ENCODE data around the gene STOML3. TPM values are rescaled to one million over a fixed set of nuclear protein-coding genes. Genes with fewer than 3 reads are reported as not detected.
A peak's percentile ranks its signal among the peaks of the same experiment; 100 is the strongest.
"Not testable (repeated sequence)": the region's sequence is repeated elsewhere in the genome, so short reads cannot be mapped to it uniquely, and the experiment has no call there.

Gene STOML3
- total RNA-seq, 4 donors from 2014 or later, result not detected

DNA sequence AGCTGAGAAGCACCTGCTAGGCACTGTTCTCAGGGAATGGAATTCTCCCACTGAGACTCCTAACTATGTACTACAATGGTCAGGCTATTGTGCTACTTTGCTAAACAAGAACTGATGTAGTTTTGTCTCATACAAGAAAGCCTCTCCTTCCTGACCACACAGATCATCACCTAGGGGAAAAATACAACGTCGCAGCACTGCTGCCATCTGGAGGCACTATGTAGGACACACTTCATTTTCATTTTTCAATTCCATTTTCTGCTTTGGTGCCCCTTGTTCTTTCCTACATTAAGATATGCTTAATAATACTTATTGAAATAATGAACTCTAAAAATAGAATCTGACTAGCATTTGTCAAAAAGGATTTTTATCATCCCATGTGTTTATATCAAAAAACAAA is 26.2 kb upstream of the STOML3 start:
- Histone ChIP-seq H3K27ac (no peak overlapping the region), H3K27me3 (no peaks in the 10 kb centered on the region), H3K4me1 (no peaks in the 10 kb centered on the region), H3K4me3 (no peak overlapping the region), H3K36me3 (peaks cover 16 to 78% (median 17%) of the 10 kb centered on the region in 3 donors), H3K9me3 (no peaks in the 10 kb centered on the region)
- no peak for DNase-seq
- TF ChIP-seq POLR2A (IDR thresholded peaks at IDR 0.05) (no peak), CTCF (IDR thresholded peaks at IDR 0.05) (peak in 3 of 6 experiments; percentile 19 to 44 (median 28))
- intact Hi-C loops (cut with DNase I), result no loop called here
- 13 to 25% methylated on average over 2 of the region's 2 CpGs for WGBS, 2 donors

DNA sequence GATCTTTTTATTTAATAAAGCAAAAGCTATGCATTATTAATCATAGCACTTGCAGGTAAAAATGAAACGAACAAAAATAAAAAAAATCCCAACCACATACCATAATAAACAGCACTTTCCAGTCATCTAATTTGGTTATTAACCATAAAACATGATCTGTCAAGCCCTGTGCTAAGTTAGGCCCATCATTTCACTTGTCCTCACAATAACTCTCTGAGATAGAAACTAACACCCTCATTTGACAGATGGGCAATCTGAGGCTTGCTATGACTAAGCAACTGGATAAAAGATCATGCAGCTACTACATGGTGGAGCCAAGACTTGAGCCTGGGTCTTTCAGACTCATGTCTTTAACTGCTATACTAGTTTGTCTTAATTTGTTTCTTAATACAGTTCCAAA is 25.5 kb upstream of the STOML3 start:
- no peaks in the 10 kb centered on the region for H3K27me3 ChIP-seq
- no peak overlapping the region for H3K4me3 ChIP-seq
- peaks cover 17 to 78% (median 17%) of the 10 kb centered on the region in 3 donors for H3K36me3 ChIP-seq
- no peaks in the 10 kb centered on the region for H3K9me3 ChIP-seq
- DNase-seq, result no peak
- TF ChIP-seq CTCF (IDR thresholded peaks at IDR 0.05) (no peak), POLR2A (IDR thresholded peaks at IDR 0.05) (no peak)
- 37% methylated on average over 1 of the region's 1 CpG for WGBS, 2 donors
- H3K27ac ChIP-seq, result no peak overlapping the region
- intact Hi-C loops (cut with DNase I), result no loop called here
- H3K4me1 ChIP-seq, result no peaks in the 10 kb centered on the region

GRCh38 chr13:39013462-39013861 is 22.8 kb upstream of the STOML3 start:
- H3K9me3 ChIP-seq, result no peaks in the 10 kb centered on the region
- intact Hi-C loops (cut with DNase I), result no loop called here
- no peak for DNase-seq
- WGBS, 2 donors, result 83 to 97% methylated on average over 5 of the region's 5 CpGs
- TF ChIP-seq POLR2A (IDR thresholded peaks at IDR 0.05) (no peak), CTCF (IDR thresholded peaks at IDR 0.05) (no peak)
- no peak overlapping the region for H3K4me3 ChIP-seq
- H3K36me3 ChIP-seq, result peaks cover 17 to 88% (median 23%) of the 10 kb centered on the region in 3 donors
- no peak overlapping the region for H3K27ac ChIP-seq
- H3K27me3 ChIP-seq, result no peaks in the 10 kb centered on the region
- no peaks in the 10 kb centered on the region for H3K4me1 ChIP-seq

DNA sequence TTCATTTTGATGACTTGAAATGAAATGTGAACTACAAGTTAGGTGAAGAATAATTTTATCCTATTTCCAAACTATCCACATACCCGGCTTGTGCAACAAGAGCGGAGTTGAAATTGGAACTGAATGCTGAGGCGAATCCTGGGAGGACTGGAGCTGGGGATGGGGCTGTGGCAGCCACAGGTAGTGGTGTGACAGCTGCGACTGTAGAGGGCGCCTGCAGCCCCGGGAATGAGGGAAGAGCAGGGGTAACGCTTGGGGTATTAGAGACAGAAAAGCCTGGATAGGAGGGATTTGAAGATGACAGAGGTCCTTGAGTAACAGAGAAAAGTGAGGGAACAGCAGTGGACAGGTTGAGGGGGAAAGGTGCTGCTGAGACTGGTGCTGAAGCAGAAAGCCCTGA is 22.0 kb upstream of the STOML3 start:
- 81% methylated on average over 7 of the region's 7 CpGs for WGBS, 2 donors
- peaks cover 17 to 86% (median 23%) of the 10 kb centered on the region in 3 donors for H3K36me3 ChIP-seq
- no peak for TF ChIP-seq CTCF (IDR thresholded peaks at IDR 0.05)
- TF ChIP-seq POLR2A (IDR thresholded peaks at IDR 0.05), result no peak

GRCh38 chr13:39006371-39007111 is 15.9 kb upstream of the STOML3 start:
- H3K27me3 ChIP-seq; intact Hi-C loops (cut with DNase I); H3K9me3 ChIP-seq; DNase-seq; H3K4me1 ChIP-seq: not testable (repeated sequence)
- WGBS, 2 donors, result 57 to 74% methylated on average over 15 to 16 of the region's 29 CpGs
- Histone ChIP-seq H3K36me3 (peaks cover 0 to 26% (median 7%) of the 10 kb centered on the region in 3 donors), H3K27ac (peak overlapping the region in 2 of 4 donors; percentile 30 to 46), H3K4me3 (peak overlapping the region; percentile 20 to 45 (median 38))

More for the DNA sequence above, 22.0 kb upstream of the STOML3 start:
- DNase-seq, result no peak
- Histone ChIP-seq H3K4me3 (no peak overlapping the region), H3K27me3 (no peaks in the 10 kb centered on the region), H3K9me3 (no peaks in the 10 kb centered on the region), H3K27ac (no peak overlapping the region), H3K4me1 (no peaks in the 10 kb centered on the region)
- intact Hi-C loops (cut with DNase I), result no loop called here

Data from esophagus squamous epithelium (tissue), 5 donors.